OCI-M2 (cell line): ENCODE results near the gene RASAL2.
"Not testable (repeated sequence)": the region's sequence is repeated elsewhere in the genome, so short reads cannot be mapped to it uniquely, and the experiment has no call there.

Experiments used
- DNase-seq: peaks from one replicate; lab custom pipeline; 2025; ENCODE audit not compliant: unreplicated experiment; lab: John Stamatoyannopoulos, UW

RASAL2 gene

GRCh38 chr1:178275049-178275448, 181.1 kb downstream of the RASAL2 start:
- no peak for DNase-seq

GRCh38 chr1:178275553-178275952, 181.6 kb downstream of the RASAL2 start:
- no peak for DNase-seq

GRCh38 chr1:178277793-178278530, 184.1 kb downstream of the RASAL2 start:
- no peak for DNase-seq

GRCh38 chr1:178278916-178279686, 185.2 kb downstream of the RASAL2 start:
- DNase-seq, result no peak

- no peak for DNase-seq
Measured at GRCh38 chr1:178282949-178283367, 189.1 kb downstream of the RASAL2 start.

- no peak for DNase-seq
Measured at GRCh38 chr1:178283409-178283808, 189.5 kb downstream of the RASAL2 start.

- no peak for DNase-seq
Measured at GRCh38 chr1:178284058-178284457, 190.2 kb downstream of the RASAL2 start.

GRCh38 chr1:178291166-178291565, 197.3 kb downstream of the RASAL2 start:
- no peak for DNase-seq

- no peak for DNase-seq
Measured at GRCh38 chr1:178294654-178295053, 200.8 kb downstream of the RASAL2 start.

- DNase-seq, result no peak
Measured at GRCh38 chr1:178300352-178300699, 206.4 kb downstream of the RASAL2 start.

GRCh38 chr1:178301141-178301540, 207.2 kb downstream of the RASAL2 start:
- DNase-seq, result no peak

- no peak for DNase-seq
Measured at GRCh38 chr1:178307264-178307663, 213.4 kb downstream of the RASAL2 start.

GRCh38 chr1:178308438-178308837, 214.5 kb downstream of the RASAL2 start:
- no peak for DNase-seq

- DNase-seq, result no peak
Measured at GRCh38 chr1:178310685-178311105, 216.8 kb downstream of the RASAL2 start.

GRCh38 chr1:178311164-178311563, 217.3 kb downstream of the RASAL2 start:
- no peak for DNase-seq

- not testable (repeated sequence) for DNase-seq
Measured at GRCh38 chr1:178320280-178320982, 226.5 kb downstream of the RASAL2 start.

GRCh38 chr1:178323067-178323466, 229.2 kb downstream of the RASAL2 start:
- DNase-seq, result no peak

- DNase-seq, result no peak
Measured at GRCh38 chr1:178324003-178324402, 230.1 kb downstream of the RASAL2 start.

GRCh38 chr1:178328728-178329127, 234.8 kb downstream of the RASAL2 start:
- DNase-seq, result no peak

GRCh38 chr1:178330153-178330552, 236.2 kb downstream of the RASAL2 start:
- DNase-seq, result no peak

- no peak for DNase-seq
Measured at GRCh38 chr1:178330848-178331497, 237.1 kb downstream of the RASAL2 start.
